ENCODE results near the gene DNM3.

DNM3 gene

DNA sequence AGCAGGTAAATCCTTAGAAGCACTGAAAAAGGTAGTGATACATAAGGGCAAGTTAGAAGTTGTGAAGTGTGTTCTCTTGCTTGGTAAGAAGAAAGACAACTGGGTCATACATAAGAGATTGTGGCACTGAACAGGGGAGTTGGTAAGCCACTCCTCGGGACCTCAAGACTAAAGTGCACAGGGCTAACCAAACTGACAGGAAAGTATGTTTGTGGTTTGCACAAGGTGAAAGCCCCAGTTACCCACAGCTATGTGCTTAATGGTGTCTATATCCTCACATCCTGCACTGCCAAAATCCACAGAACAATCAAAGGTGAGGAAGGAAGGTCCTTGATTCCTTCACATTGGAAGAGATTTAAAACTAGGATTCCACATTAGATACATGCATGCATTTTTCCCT is 276.5 kb downstream of the DNM3 start:
- H3K4me3 ChIP-seq (ENCODE audit: low read length), result no peak overlapping the region
- H3K27me3 ChIP-seq (ENCODE audit: control insufficient read depth, insufficient read depth, low read length), result no peaks in the 10 kb centered on the region
- no peak overlapping the region for H3K9ac ChIP-seq (ENCODE audit: low read length)
- H3K27ac ChIP-seq (ENCODE audit: low read depth, low read length), result no peak overlapping the region
- H3K36me3 ChIP-seq (ENCODE audit: control insufficient read depth, insufficient read depth, low read length), result no peaks in the 10 kb centered on the region
- no peaks in the 10 kb centered on the region for H3K4me1 ChIP-seq (ENCODE audit: control insufficient read depth, insufficient read depth, low read length)

DNA sequence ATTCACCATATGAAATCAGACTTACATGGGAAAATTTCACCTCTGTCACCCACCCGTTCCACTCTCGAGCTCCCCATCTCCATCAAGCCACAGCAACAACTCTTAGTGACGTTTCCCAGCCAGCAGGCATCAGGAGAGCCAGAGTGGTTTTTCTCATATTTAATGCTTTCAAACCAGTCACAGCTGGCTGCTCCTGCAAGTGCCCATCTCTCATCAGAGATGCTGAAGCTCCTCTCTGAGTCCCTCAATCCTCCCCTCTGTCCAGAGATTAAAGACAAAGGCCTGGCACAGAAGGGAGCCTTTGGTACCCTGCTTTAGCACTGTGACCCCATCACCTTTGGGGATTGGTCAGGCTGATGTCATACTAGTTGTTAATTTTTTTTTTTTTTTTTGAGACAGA is 277.3 kb downstream of the DNM3 start:
- H3K27me3 ChIP-seq (ENCODE audit: control insufficient read depth, insufficient read depth, low read length), result no peaks in the 10 kb centered on the region
- no peak overlapping the region for H3K4me3 ChIP-seq (ENCODE audit: low read length)
- H3K9ac ChIP-seq (ENCODE audit: low read length), result no peak overlapping the region
- no peaks in the 10 kb centered on the region for H3K36me3 ChIP-seq (ENCODE audit: control insufficient read depth, insufficient read depth, low read length)
- H3K27ac ChIP-seq (ENCODE audit: low read depth, low read length), result no peak overlapping the region
- no peaks in the 10 kb centered on the region for H3K4me1 ChIP-seq (ENCODE audit: control insufficient read depth, insufficient read depth, low read length)

DNA sequence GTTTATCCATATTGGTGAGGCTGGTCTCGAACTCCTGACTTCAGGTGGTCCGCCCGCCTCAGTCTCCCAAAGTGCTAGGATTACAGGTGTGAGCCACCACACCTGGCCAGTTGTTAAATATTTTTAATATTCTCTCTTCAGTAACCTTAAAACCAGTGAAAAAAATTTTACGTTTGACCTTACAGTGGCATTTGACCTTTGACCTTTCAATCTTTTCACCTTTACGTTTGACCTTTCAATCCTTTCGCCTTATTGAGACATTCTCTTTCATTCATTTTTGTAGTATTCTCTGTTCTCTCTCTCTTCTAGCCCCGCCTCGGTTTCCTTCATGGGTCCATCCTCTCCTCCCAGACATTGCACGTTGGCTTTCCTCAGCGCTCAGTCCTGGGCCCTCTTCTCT is 277.9 kb downstream of the DNM3 start:
- H3K27me3 ChIP-seq (ENCODE audit: control insufficient read depth, insufficient read depth, low read length), result no peaks in the 10 kb centered on the region
- H3K36me3 ChIP-seq (ENCODE audit: control insufficient read depth, insufficient read depth, low read length), result no peaks in the 10 kb centered on the region
- H3K4me1 ChIP-seq (ENCODE audit: control insufficient read depth, insufficient read depth, low read length), result no peaks in the 10 kb centered on the region
- H3K4me3 ChIP-seq (ENCODE audit: low read length), result no peak overlapping the region
- no peak overlapping the region for H3K9ac ChIP-seq (ENCODE audit: low read length)
- no peak overlapping the region for H3K27ac ChIP-seq (ENCODE audit: low read depth, low read length)

DNA sequence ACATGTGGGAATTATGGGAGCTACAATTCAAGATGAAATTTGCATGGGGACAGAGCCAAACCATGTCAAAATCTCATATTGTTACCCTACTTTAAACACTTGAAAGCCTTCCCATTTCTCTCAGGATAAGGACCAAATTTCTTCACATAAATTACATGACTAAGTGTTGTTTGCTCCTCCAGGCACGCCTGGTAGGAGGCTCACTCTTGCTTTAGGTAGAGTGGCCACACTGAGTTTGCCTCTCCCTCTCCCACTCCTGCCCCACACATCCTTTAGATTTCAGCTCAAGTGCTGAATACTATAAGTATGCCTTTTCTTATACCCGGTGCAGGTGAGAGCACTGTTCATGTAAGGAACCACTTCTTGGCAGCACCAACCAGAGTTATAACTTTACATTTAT is 279.1 kb downstream of the DNM3 start:
- Histone ChIP-seq H3K4me3 (ENCODE audit: low read length) (no peak overlapping the region), H3K9ac (ENCODE audit: low read length) (no peak overlapping the region), H3K36me3 (ENCODE audit: control insufficient read depth, insufficient read depth, low read length) (no peaks in the 10 kb centered on the region), H3K27me3 (ENCODE audit: control insufficient read depth, insufficient read depth, low read length) (no peaks in the 10 kb centered on the region), H3K4me1 (ENCODE audit: control insufficient read depth, insufficient read depth, low read length) (no peaks in the 10 kb centered on the region), H3K27ac (ENCODE audit: low read depth, low read length) (no peak overlapping the region)

DNA sequence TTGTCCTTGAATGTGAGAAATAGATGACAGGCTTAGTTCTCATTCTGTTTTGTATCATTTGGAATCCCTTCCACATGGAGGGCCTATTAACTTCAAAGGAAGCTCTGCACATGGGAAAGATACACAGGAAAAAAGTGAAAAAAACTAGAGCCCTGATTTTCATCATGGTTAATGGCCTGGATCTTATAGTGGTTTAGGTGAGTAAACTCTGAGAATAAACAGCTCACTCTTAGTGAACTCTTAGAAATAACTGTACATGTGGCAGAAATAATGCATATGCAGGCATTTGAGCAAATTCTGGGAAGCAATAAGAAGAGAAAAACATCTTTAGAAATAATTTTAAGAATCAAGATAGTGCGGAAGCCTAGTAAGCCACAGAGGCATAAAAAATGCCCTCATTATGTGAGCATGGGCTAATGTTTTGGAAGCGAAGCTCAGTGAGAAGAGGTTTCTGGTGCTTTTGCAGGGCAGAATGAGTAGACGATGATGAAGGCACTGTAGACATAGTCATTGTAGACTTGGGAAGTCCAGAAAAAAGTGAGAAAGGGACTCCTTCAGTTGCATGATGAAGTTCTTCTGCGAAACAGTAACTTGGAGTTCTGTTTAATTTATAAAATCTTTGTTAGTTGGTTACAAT is 279.9 kb downstream of the DNM3 start:
- no peaks in the 10 kb centered on the region for H3K4me1 ChIP-seq (ENCODE audit: control insufficient read depth, insufficient read depth, low read length)
- H3K27me3 ChIP-seq (ENCODE audit: control insufficient read depth, insufficient read depth, low read length), result no peaks in the 10 kb centered on the region
- no peaks in the 10 kb centered on the region for H3K36me3 ChIP-seq (ENCODE audit: control insufficient read depth, insufficient read depth, low read length)
- no peak overlapping the region for H3K9ac ChIP-seq (ENCODE audit: low read length)
- H3K27ac ChIP-seq (ENCODE audit: low read depth, low read length), result no peak overlapping the region
- H3K4me3 ChIP-seq (ENCODE audit: low read length), result no peak overlapping the region

DNA sequence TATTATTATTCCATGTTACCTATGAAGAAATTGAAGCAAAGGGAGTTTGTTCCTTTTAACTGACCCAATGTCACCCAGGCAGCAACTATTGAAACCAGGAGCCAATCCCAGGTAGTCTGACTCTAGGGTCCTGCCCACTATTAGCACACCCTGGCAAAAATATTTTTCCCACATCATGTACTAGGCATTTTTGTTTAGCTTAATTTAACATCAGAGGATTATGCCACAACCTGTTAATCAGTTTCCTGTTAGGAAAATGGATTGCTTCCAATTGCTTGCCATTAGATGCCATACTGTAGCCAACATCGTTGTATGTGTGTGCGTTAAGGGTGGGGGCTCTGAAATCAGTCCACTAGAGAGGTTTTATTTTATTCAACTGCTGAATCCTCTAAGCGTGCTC is 281.1 kb downstream of the DNM3 start:
- H3K27ac ChIP-seq (ENCODE audit: low read depth, low read length), result no peak overlapping the region
- H3K27me3 ChIP-seq (ENCODE audit: control insufficient read depth, insufficient read depth, low read length), result no peaks in the 10 kb centered on the region
- H3K4me1 ChIP-seq (ENCODE audit: control insufficient read depth, insufficient read depth, low read length), result no peaks in the 10 kb centered on the region
- no peak overlapping the region for H3K9ac ChIP-seq (ENCODE audit: low read length)
- no peak overlapping the region for H3K4me3 ChIP-seq (ENCODE audit: low read length)
- H3K36me3 ChIP-seq (ENCODE audit: control insufficient read depth, insufficient read depth, low read length), result no peaks in the 10 kb centered on the region

DNA sequence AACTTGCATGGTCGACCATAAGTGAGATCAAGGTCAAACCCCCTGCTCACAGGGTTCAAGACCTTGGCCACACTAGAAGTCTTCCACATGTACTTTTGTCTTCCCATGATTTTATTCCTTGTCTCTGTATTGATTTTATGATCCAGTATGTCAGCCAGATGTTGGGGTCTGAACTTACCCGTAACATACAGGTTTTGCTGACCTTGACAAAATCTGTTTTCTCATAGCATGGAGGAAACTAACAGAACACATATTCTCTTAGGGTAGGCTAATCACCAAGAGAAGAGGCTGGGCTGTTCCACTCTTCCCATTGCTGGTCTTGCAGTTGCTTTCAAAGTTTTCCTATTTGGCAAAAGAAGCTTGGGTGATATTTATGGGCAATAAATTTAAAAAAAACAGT is 284.0 kb downstream of the DNM3 start:
- Histone ChIP-seq H3K27ac (ENCODE audit: low read depth, low read length) (no peak overlapping the region), H3K9ac (ENCODE audit: low read length) (no peak overlapping the region), H3K36me3 (ENCODE audit: control insufficient read depth, insufficient read depth, low read length) (no peaks in the 10 kb centered on the region), H3K4me1 (ENCODE audit: control insufficient read depth, insufficient read depth, low read length) (no peaks in the 10 kb centered on the region), H3K4me3 (ENCODE audit: low read length) (no peak overlapping the region), H3K27me3 (ENCODE audit: control insufficient read depth, insufficient read depth, low read length) (no peaks in the 10 kb centered on the region)

DNA sequence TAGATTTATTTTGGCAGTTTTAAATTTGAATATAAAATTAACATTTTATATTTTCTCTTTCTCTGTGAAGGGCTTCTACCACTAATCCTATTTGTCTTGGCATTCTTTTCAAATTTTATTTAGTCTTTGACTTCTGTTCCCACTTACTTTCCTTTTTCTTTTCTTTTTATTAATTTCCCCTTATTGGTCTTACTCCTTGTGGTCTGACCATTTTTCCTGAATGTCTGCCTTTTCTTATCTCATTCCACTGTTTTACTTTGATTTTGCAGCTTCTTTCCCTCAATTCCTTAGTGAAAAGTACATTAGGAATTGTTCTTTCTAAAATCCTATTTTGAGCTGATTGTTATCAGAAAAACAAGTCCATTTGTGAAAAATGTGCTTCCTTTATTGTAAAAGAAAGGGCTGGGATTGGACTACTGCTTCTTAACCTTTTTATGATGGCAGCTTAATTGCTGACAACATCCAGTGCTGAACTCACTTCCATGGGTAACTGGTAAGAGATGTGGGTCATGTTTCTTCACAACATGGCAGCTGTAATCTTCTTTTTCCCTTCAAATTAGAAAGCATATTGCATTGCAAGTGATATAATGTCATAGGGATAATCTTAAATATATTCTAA is 284.6 kb downstream of the DNM3 start:
- no peak overlapping the region for H3K9ac ChIP-seq (ENCODE audit: low read length)
- H3K4me3 ChIP-seq (ENCODE audit: low read length), result no peak overlapping the region
- H3K27ac ChIP-seq (ENCODE audit: low read depth, low read length), result no peak overlapping the region
- H3K27me3 ChIP-seq (ENCODE audit: control insufficient read depth, insufficient read depth, low read length), result no peaks in the 10 kb centered on the region
- no peaks in the 10 kb centered on the region for H3K36me3 ChIP-seq (ENCODE audit: control insufficient read depth, insufficient read depth, low read length)
- no peaks in the 10 kb centered on the region for H3K4me1 ChIP-seq (ENCODE audit: control insufficient read depth, insufficient read depth, low read length)

DNA sequence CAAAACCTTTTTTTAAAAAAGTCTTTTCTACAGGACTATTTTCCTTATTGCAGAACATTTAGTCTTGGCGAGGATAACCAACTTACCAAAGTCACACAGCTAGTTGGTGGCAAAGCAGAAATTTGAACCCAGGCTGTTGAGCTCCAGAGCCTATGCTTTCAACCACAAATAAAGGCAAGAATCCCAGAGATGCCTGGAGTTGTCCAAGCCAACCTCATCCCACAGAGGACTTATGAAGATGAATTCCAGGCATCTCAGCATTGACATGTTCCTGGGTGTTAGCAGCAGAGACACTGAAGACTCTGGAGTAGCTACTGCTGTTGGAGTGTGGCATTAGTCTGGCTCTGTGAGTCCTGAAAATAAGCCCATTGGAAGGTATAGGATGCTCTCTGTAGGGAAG is 291.5 kb downstream of the DNM3 start:
- H3K4me1 ChIP-seq (ENCODE audit: control insufficient read depth, insufficient read depth, low read length), result no peaks in the 10 kb centered on the region
- H3K9ac ChIP-seq (ENCODE audit: low read length), result no peak overlapping the region
- H3K36me3 ChIP-seq (ENCODE audit: control insufficient read depth, insufficient read depth, low read length), result no peaks in the 10 kb centered on the region
- H3K27me3 ChIP-seq (ENCODE audit: control insufficient read depth, insufficient read depth, low read length), result no peaks in the 10 kb centered on the region
- H3K4me3 ChIP-seq (ENCODE audit: low read length), result no peak overlapping the region
- H3K27ac ChIP-seq (ENCODE audit: low read depth, low read length), result no peak overlapping the region

DNA sequence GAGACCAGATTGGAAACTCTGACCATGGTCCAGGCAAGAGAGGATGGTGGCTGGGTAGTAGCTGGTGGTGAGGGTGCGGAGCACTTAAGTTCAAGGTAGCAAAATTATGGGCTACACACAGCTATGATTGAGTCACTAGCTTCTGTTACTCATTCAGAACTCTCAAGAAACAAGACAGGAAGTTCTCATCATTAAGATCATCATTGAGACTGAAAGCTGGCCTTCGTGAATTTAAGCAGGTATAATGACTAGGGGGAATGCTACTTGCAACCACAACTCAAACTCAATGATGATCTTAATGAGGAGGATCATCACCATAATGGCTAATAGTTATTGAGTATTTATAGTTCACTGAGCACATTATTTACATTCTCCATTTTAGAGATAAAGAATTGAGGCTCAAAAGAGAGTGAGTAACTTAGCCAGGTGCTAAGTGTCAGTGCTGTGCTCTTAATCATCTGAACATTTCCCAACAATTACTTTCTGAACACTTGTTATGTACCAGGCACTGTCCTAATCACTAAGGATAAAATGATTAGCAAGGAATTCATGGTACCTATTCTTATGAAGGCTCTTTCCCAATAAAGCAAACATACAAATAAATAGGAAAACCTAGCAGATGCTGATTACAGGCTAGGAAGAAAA is 292.9 kb downstream of the DNM3 start:
- Histone ChIP-seq H3K36me3 (ENCODE audit: control insufficient read depth, insufficient read depth, low read length) (no peaks in the 10 kb centered on the region), H3K27me3 (ENCODE audit: control insufficient read depth, insufficient read depth, low read length) (no peaks in the 10 kb centered on the region), H3K4me1 (ENCODE audit: control insufficient read depth, insufficient read depth, low read length) (no peaks in the 10 kb centered on the region), H3K27ac (ENCODE audit: low read depth, low read length) (no peak overlapping the region), H3K4me3 (ENCODE audit: low read length) (no peak overlapping the region), H3K9ac (ENCODE audit: low read length) (no peak overlapping the region)

DNA sequence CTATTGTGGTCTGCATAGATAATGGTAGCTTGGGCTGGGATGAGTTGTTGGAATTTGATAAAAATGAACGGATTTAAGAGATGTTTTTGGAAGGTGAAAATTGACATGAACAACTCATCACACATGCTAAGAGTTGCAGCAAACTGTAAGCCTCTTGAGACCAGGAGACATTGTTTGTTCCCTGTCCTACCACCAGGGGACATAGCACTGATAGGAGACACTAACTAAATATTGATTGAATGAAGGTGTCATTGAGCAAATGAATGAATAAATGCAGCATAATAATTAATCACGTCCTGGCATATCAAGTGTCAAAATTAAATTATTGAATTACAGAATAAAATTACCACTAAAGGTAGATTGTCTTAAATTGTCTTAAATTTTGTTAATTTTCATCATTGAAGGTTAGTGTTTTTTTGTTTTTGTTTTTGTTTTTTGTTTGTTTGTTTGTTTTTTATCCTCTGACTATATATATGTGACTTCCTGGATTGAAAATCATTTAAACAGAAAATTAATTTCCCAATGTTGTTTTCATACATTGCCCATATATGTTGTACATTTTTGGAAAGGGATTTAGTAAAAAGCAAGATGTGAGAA is 293.9 kb downstream of the DNM3 start:
- H3K4me3 ChIP-seq (ENCODE audit: low read length), result no peak overlapping the region
- H3K27ac ChIP-seq (ENCODE audit: low read depth, low read length), result no peak overlapping the region
- H3K27me3 ChIP-seq (ENCODE audit: control insufficient read depth, insufficient read depth, low read length), result no peaks in the 10 kb centered on the region
- H3K36me3 ChIP-seq (ENCODE audit: control insufficient read depth, insufficient read depth, low read length), result no peaks in the 10 kb centered on the region
- H3K4me1 ChIP-seq (ENCODE audit: control insufficient read depth, insufficient read depth, low read length), result peaks cover 3% of the 10 kb centered on the region
- H3K9ac ChIP-seq (ENCODE audit: low read length), result no peak overlapping the region

DNA sequence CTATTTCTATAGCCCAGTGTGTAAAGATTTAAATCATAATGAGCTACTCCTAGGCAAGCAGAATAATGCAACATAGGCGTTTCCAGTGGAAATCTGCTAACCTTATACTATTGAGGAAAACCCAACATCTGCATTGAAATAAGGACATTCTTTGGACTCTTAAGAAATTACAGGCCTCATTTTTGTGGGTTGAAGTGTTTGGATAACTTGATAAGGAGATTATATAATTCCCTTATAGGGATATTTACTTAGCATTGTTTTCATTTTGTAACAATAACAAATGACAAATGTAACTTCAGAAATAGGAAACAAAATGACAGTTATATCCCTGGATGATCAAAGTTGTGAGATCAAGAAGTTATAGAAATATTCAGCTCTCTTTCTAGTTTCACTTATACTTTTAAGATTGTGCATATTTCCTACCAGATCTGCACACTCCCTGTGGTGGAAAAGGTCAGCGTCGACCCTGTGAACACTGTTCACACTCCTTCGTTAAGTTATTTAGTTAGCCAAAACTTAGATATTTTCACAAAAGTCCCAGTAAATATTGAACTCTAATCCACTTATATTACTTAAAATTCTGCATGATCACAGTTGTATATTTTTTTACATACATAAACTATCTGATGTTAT is 294.8 kb downstream of the DNM3 start:
- Histone ChIP-seq H3K4me3 (ENCODE audit: low read length) (no peak overlapping the region), H3K4me1 (ENCODE audit: control insufficient read depth, insufficient read depth, low read length) (peaks cover 4% of the 10 kb centered on the region), H3K36me3 (ENCODE audit: control insufficient read depth, insufficient read depth, low read length) (no peaks in the 10 kb centered on the region), H3K27ac (ENCODE audit: low read depth, low read length) (no peak overlapping the region), H3K27me3 (ENCODE audit: control insufficient read depth, insufficient read depth, low read length) (no peaks in the 10 kb centered on the region), H3K9ac (ENCODE audit: low read length) (no peak overlapping the region)
